ENCODE results near the gene SLC23A1.

Gene SLC23A1

DNA sequence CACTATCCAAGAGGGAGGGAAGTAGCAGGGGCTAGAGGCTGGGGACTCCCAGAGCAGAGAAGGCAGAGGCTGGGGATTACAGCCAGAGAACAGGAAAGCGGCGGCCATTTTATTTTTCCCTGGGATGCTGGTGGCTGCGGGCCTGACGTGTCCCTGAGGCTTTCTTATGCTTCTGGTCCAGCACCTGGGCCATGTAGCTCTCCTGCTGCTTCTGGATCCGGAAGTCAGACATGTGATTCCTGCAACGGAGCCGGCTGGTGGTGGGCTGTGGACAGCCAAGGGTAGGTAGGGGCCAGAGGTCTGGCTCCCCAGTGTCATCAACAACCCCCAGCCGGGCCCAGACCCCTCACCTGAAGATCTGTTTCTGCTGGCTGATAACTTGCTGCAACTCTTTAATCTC, 13.6 kb upstream of the SLC23A1 start:
- peaks cover 54% of the 10 kb centered on the region for H3K4me1 Mint-ChIP-seq
- H3K36me3 Mint-ChIP-seq: peaks cover 50% of the 10 kb centered on the region
- no peak overlapping the region for H3K27ac Mint-ChIP-seq
- no peak overlapping the region for H3K4me3 Mint-ChIP-seq
- DNase-seq (ENCODE audit: low spot score in 2 of 2): no peak
- H3K9me3 Mint-ChIP-seq: no peaks in the 10 kb centered on the region
- no peak for ATAC-seq

DNA sequence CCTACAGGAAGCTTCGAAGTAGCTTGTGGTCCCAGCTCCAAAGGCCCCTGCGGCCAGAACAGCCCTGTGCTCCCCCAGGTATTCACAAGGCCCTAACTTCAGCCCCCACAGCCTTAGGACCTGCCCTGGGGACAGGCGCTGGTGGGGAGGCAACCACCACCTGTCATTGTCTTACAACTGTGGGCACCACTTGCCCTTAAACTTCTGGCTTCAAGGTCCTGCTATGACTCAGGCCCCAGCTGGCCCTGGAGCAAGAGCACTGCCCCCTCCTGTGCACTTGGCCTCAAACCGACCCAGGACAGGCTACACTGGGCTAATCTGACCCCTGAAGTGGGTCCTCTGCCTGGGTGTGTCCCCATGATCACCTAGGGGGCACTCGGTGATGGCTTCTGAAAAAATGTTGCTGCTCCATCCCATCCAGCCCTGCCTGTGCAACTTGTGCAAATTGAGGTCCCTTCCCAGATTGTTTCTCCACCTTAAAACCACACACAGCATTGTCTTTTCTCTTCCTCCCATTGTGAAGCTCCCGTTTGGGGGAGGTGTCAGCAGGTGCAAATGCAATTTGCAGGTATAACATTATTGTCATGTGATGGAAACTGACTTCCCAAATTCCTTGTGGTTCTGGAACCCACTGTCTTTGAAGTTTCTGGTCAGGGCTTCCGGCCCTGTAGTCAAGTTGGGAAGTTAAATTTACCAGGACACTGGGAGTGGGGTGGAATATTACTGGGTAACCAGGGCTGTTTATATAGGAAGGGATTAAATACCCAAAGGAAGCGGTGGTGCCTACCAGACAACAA, 12.9 kb upstream of the SLC23A1 start:
- H3K4me1 Mint-ChIP-seq: peaks cover 61% of the 10 kb centered on the region
- ATAC-seq: no peak
- H3K36me3 Mint-ChIP-seq: peaks cover 54% of the 10 kb centered on the region
- H3K9me3 Mint-ChIP-seq: no peaks in the 10 kb centered on the region
- H3K4me3 Mint-ChIP-seq: peak overlapping the region; percentile 99
- DNase-seq (ENCODE audit: low spot score in 2 of 2): no peak
- no peak overlapping the region for H3K27ac Mint-ChIP-seq

DNA sequence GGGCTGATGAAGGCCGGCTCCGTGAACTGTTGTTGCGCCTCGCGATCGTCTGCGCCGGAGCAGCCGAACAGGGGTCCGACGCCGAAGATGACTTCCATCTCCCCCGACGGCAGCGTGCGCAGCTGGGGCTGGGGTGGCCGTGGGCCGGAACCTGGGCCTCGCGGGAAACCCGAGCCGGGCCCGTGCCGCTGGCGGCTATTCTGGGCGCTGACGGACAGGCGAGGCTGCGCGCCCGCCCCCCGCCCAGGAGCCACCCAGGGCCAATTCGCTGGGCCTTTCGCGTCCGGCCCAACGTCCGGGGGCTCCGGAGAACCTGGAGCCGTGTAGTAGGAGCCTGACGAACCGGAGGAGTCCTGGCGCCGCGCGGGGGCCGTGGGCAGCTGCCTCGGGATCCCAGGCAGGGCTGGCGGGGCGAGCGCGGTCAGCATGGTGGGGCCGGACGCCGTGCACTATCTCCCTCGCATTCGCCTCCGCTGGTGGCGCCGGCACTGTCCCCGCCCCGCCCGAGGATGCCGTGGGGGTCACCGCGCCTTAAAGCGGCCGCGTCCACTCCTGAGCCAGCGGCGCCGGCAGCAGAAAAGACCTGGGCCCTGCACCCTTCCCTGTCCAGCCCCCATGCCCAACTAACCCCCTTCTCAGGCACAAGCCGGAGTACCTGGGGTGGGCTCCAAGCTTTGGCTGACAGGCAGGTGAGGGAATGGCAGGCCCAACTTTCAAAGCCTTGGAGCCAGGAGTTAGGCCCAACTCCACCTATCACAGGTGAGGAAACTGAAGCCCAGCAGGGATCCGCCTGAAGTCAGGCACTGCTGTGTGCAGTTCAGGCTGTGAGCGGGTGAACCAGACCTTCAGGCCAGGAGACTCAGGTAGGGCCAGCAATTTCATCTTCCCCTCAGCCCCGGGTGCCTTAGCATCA, 11.8 kb upstream of the SLC23A1 start, which contains the start of gene PROB1:
Gene PROB1 (minus strand): TSS at position 451 of the 913 bp plus-strand sequence. CDS start 23 bp downstream, at position 428.
- Mint-ChIP-seq H3K4me3 (peak within 1 kb of the TSS; percentile 99), H3K9me3 (no peaks in the 10 kb centered on the region), H3K27ac (no peak within 1 kb of the TSS), H3K36me3 (peaks cover 64% of the 10 kb centered on the region), H3K4me1 (peaks cover 71% of the 10 kb centered on the region)
- ATAC-seq (no peak), DNase-seq (ENCODE audit: low spot score in 2 of 2) (no peak)

DNA sequence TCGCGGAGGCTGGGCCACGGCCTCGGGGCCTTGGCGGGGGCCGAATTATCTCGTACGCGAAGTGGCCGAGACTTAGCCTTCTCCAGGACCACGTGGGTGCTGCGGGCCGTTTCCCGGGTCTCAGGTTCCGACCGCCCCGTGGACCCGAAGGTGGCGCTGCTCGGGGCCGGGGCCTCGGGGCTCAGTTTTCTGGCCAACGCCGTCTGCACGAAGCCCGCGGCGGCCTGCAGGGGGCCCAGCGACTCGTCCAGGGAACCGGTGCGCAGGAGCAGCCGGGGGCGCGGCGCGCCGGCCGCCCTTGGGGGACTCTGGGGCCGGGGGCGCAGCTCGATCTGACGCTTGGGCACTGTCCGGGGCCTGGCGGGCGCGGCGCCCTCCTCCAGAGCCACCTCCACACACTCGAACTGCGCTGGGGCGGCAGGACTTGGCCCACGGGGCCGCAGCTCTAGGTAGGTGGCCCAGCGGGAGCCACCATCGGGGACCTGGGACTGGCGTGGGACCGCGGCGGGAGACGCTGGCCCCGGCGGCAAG, 11.1 kb upstream of the SLC23A1 start:
- peaks cover 70% of the 10 kb centered on the region for H3K36me3 Mint-ChIP-seq
- peak overlapping the region; percentile 99 for H3K4me3 Mint-ChIP-seq

DNA sequence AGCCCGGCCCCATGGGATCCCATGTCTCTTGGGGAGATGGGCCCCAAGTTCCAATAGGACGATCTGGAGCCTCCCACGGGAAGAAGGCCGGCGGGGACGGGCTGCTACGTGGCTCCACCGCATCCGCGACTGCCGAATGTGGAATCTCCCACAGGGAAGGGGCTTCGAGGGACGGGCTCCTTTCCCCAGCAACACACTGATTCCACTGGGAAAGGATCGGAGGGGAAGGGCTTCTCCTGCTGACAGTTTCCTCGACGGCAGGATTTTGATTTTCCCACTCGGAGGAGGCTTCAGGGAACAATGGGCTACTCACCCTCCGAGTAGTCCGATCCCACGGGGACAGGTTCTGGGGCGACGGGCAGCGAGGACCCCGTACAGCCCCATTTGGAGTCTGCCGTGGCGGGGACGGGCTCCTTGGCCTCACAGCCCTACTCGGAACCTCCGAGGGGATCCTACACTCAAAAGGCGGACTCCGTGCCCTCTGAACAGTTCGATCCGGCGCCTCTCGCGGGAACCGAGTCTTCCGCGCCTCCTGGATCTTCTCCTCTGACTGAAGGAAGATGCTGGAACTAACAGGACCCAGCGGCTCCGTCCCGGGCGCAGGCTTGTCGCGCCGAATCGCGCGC, 10.5 kb upstream of the SLC23A1 start:
- peaks cover 72% of the 10 kb centered on the region for H3K4me1 Mint-ChIP-seq

More for the DNA sequence above, 11.1 kb upstream of the SLC23A1 start:
- peak in 1 of 2 donors; percentile 81 for DNase-seq (ENCODE audit: low spot score in 2 of 2)
- H3K9me3 Mint-ChIP-seq: no peaks in the 10 kb centered on the region
- H3K4me1 Mint-ChIP-seq: peaks cover 71% of the 10 kb centered on the region
- no peak overlapping the region for H3K27ac Mint-ChIP-seq
- no peak for ATAC-seq

DNA sequence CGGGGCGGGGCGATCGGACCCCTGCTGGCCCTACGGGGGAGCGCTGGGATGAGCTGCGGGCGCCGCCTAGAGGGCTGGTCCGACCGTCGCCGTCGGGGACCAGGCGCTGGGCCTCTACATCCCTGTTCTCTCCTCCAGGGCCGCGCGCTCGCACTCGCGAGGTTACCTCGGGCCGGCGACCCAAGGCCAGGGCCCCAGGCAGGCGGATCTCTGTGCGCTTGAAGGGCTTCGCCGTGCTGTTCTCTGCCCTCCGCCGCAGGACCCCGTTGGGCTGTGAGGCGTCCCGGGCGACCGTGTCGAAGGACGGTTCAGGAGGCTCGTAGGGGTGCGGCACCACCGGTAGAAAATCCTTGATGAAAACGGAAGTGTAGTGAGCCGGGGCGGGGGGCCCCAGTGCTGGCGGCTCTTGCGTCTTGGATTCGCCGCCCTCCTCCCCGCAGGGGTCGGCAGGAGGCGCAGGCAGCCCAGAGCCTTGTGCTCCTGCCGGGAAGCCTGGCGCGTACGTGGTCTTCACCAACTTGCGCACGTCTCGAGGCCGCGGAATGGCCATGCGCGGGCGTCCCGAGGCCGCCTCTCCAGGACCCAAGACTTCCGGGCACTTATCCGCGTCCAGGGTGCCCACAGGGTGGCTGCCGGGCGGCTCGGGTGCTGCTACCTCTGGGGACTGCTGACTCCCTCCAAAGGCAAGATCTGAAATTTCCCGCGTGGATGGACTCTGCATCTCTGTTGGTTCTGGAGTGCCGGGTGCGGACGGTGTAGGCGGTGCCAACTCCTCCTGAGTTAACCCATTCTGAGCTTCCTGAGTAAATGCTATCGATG, 9.8 kb upstream of the SLC23A1 start:
- Mint-ChIP-seq H3K27ac (peak overlapping the region; percentile 99), H3K9me3 (no peaks in the 10 kb centered on the region), H3K4me3 (peak overlapping the region; percentile 99), H3K36me3 (peaks cover 68% of the 10 kb centered on the region), H3K4me1 (peaks cover 75% of the 10 kb centered on the region)
- ATAC-seq (peak; percentile 80), DNase-seq (ENCODE audit: low spot score in 2 of 2) (peak; percentile 85 to 96)

More for the DNA sequence above, 10.5 kb upstream of the SLC23A1 start:
- H3K9me3 Mint-ChIP-seq: no peaks in the 10 kb centered on the region
- DNase-seq (ENCODE audit: low spot score in 2 of 2) (peak in 1 of 2 donors; percentile 69), ATAC-seq (no peak)
- H3K36me3 Mint-ChIP-seq: peaks cover 70% of the 10 kb centered on the region
- H3K4me3 Mint-ChIP-seq: peak overlapping the region; percentile 99
- peak overlapping the region; percentile 99 for H3K27ac Mint-ChIP-seq

DNA sequence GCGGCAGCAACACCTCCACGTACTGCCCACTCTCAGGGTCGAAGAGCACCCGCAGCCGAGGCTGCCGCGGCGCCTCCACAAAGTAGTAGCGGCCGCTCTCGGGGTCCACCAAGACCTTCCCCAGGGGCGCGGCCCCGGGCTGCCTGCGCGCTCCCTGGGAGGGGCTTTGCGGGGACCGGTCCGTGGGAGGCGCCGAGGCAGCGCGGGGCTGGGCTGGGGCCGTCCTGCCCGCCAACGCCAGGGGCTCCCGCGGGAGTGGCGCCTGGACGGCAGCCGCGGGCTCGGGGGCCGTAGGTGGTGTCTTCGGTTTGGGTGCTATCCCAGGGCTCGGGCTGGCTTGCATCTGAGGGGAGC, 9.2 kb upstream of the SLC23A1 start:
- Mint-ChIP-seq H3K4me1 (peaks cover 72% of the 10 kb centered on the region), H3K4me3 (peak overlapping the region; percentile 99), H3K36me3 (peaks cover 62% of the 10 kb centered on the region), H3K9me3 (no peaks in the 10 kb centered on the region), H3K27ac (peak overlapping the region; percentile 99)
- DNase-seq (ENCODE audit: low spot score in 2 of 2) (no peak), ATAC-seq (no peak)

DNA sequence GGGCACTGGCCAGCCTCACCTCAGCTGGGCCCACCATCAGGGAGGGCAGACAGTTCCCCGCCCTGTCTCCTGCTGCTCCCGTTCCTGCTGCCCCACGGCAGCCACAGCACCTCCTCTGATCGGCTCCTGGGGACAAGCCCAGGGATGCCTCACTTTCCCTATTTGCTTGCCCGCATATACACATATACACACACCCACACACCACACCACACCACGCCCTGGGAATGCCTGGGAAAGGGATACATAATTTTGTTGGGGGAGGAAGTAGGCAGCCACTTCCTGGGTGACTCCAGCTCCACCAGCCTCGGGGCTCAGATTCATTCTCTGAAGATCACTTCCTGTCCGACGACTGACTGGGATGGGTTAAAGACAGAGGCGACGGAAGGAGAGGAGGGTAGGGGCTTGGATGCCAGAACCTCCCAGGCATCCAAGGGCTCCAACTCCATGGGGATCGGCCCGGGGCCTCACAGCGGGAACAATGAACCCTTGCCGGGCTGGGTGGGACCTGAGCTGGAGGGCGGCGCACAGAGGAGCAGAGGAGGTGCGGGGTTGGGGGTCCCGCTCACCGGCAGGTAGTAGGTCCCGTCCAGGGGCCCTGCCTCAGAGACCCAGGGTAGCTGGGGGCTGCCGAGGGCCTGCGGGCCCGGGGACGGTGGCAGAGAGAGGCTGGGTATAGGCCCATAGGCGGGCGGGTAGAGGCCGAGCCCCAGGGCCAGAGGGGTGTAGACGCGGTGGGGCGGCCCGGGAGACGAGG, 8.7 kb upstream of the SLC23A1 start:
- peak in 1 of 2 donors; percentile 76 for DNase-seq (ENCODE audit: low spot score in 2 of 2)
- H3K4me1 Mint-ChIP-seq: peaks cover 71% of the 10 kb centered on the region
- H3K9me3 Mint-ChIP-seq: no peaks in the 10 kb centered on the region
- peak; percentile 2 for ATAC-seq
- H3K36me3 Mint-ChIP-seq: peaks cover 56% of the 10 kb centered on the region
- peak overlapping the region; percentile 99 for H3K27ac Mint-ChIP-seq
- H3K4me3 Mint-ChIP-seq: peak overlapping the region; percentile 99

DNA sequence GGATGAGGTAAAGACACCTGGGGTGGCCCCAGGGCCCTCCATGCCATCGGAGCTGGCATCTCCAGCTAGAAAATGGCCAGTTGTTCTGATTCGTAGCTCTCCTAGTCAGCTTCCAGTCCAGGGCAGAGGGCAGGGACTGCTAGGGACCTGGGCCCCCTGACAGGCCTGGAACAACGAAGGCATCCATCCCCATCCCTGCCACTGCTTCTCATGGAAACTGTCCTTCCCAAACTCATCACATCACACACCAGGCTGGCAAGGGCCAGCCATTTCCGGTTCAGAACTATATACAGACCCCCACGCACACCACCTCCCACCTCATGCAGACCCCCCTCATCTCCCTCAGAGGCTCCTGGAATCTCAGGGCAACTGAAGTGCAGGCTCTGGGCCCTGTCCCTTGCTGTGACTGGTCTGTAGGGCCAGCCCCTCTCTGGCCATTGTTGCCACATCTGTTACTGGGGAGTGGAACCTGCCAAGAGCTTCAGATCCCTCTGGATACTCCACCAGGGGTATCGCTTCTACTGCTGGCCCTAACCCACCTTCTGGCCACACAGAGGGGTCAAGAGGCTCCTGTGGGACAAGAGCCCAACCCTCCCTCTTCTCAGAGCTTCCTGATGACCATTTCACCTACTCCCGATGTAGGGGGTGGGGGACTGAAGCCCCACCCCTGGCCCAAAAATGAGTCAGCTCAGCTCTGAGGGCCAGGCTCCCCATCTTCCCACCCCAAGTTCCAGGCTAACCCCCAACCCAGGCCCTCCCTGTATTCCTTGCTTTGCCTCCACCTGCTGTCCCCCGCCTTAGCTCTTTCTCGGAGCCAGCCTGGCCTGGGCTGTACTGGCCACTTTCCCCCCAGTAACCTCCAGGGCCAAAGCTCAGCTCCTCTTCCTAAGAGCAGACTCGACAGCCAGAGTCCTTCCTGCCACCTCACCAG, 7.8 kb upstream of the SLC23A1 start:
- DNase-seq (ENCODE audit: low spot score in 2 of 2) (no peak), ATAC-seq (no peak)
- peak overlapping the region; percentile 99 for H3K27ac Mint-ChIP-seq
- H3K9me3 Mint-ChIP-seq: no peaks in the 10 kb centered on the region
- H3K4me1 Mint-ChIP-seq: peaks cover 71% of the 10 kb centered on the region
- peaks cover 48% of the 10 kb centered on the region for H3K36me3 Mint-ChIP-seq
- H3K4me3 Mint-ChIP-seq: peak overlapping the region; percentile 99

DNA sequence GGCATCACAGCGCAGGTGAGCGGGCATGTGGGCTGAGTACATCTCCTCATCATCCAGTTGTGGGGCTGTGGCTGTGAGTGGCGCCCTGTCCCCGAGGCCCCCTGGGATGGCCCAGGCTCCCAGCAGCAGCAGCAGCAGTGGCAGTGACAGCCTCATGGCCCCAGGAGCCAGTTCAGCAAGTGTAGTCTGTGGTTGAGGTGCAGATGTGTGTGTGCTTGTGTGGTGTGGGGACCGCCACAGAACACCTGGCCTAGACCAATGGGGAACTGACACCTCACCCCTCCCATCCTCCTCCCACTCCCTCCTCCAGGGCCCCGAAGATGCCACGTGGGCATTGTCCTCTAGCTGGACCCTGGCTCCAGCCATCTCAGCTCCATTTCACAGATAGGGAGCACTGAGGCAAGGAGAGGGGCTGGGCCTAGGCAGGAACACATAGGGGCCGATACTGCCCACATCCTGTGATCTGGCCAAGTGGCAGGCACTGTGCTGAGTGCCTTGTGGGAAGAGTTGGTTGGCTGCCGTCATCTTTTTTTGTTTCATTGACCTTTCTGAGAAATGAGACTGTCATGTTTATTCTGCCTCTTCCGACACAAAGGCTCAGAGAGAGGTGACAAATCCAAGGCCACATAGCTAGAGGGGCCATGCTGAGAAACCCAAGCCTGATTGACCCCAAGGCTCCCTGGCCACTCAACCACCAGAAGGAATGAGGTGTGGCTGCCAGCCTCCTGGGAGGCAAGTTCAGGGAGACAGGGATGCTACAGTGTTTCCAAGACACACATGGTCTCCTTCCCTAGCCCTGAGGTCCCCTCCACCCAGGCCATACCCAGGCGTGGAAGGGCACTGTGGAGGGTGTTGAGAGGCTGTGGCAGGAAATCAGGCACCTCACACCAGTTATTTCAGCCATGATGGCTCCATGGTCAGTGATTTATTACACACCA, 6.9 kb upstream of the SLC23A1 start, which contains the start of gene MZB1:
Gene MZB1 (minus strand): TSS at position 213 of the 938 bp plus-strand sequence. CDS start 57 bp downstream, at position 156.
- Mint-ChIP-seq H3K4me1 (peaks cover 73% of the 10 kb centered on the region), H3K4me3 (peak within 1 kb of the TSS; percentile 99), H3K9me3 (no peaks in the 10 kb centered on the region), H3K27ac (peak within 1 kb of the TSS; percentile 99), H3K36me3 (peaks cover 39% of the 10 kb centered on the region)
- DNase-seq (ENCODE audit: low spot score in 2 of 2) (peak; percentile 67 to 90), ATAC-seq (peak; percentile 80)

DNA sequence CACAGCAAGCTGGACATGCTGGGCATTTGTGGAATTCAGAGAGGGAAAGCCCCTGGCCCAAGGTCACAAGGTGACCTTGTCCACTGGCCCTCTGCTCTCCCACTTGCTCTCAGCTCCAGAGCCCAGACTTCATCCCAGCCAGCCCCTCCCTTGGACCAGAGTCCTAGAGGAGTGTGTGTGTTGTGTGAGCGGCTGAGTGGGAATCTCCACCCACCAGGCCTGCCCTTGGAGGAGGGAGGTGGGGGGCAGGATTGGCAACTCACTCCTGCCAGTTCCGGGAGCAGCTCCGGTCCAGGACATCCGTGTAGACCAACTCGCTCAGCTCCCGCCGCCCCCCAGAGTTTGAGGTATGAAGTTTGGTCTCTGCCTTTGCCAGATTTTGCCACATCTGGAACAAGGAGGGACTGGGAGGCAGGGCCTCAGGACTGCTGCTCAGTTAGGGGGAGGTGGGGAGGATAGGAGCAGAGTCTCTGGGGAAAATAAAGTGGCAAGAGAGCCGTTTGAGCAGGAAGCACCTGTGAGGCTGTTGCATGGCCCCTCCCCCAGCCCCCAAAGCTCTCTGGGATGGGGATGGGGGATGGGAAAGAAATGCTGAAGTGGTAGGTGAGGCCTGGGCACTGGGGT, 5.2 kb upstream of the SLC23A1 start:
- DNase-seq (ENCODE audit: low spot score in 2 of 2) (no peak), ATAC-seq (no peak)
- Mint-ChIP-seq H3K36me3 (peaks cover 35% of the 10 kb centered on the region), H3K4me3 (peak overlapping the region; percentile 99), H3K9me3 (no peaks in the 10 kb centered on the region), H3K4me1 (peaks cover 80% of the 10 kb centered on the region), H3K27ac (peak overlapping the region; percentile 97)

Data from stimulated activated effector memory CD8-positive, alpha-beta T cell treated with anti-CD3 and anti-CD28 coated beads, Interleukin-12 subunit alpha, Interleukin-12 subunit beta, amount 100 ng/mL, for 72 hours (primary cell).